Measurements from ENCODE around the gene KLHL34.

GRCh38 chrX:21691512-21692018 is 33.4 kb upstream of the KLHL34 start:
- TF ChIP-seq POLR2AphosphoS5 (IDR thresholded peaks at IDR 0.05) (no peak), POLR2A (IDR thresholded peaks at IDR 0.05) (no peak)
- TF ChIP-seq, protein P1, sequence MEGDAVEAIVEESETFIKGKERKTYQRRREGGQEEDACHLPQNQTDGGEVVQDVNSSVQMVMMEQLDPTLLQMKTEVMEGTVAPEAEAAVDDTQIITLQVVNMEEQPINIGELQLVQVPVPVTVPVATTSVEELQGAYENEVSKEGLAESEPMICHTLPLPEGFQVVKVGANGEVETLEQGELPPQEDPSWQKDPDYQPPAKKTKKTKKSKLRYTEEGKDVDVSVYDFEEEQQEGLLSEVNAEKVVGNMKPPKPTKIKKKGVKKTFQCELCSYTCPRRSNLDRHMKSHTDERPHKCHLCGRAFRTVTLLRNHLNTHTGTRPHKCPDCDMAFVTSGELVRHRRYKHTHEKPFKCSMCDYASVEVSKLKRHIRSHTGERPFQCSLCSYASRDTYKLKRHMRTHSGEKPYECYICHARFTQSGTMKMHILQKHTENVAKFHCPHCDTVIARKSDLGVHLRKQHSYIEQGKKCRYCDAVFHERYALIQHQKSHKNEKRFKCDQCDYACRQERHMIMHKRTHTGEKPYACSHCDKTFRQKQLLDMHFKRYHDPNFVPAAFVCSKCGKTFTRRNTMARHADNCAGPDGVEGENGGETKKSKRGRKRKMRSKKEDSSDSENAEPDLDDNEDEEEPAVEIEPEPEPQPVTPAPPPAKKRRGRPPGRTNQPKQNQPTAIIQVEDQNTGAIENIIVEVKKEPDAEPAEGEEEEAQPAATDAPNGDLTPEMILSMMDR (IDR thresholded peaks at IDR 0.05), result no peak
